WI38 (cell line): Measurements from ENCODE around the gene MAP3K21.

Experiments used
- H3K4me3 ChIP-seq: 2 replicates; pipeline ENCODE4 v1.5.1; 2011; ENCODE audit warnings: low read depth, mild to moderate bottlenecking, control low read depth, low read length
- CTCF ChIP-seq: IDR thresholded peaks from 2 replicates; pipeline ENCODE4 v1.5.1; 2012; ENCODE audit warnings: low read depth, mild to moderate bottlenecking, control low read depth, low read length

The MAP3K21 gene

DNA sequence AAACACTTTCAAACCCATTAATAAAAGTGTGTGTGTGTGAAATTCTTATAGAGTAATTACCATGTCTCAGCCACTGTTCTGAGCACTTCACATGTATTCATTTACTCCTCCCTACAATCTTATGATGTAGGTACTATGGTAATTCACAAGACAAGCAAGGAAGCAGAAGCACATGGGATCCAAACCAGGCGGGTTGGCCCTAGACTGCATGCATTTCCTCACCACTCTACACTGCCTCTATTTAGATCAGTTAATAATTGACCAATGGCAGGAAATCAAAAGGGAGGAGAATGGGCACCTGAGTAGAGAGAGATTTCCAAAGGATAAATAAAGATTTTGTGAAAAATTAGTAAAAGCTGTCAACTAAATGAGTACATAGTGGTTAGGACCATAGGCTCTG is 15.7 kb downstream of the MAP3K21 start:
- TF ChIP-seq CTCF: no peak
- H3K4me3 ChIP-seq: no peak overlapping the region

GRCh38 chr1:233347338-233347737 is 19.8 kb downstream of the MAP3K21 start:
- H3K4me3 ChIP-seq: no peak overlapping the region
- TF ChIP-seq CTCF: no peak

GRCh38 chr1:233349137-233349536 is 21.6 kb downstream of the MAP3K21 start:
- H3K4me3 ChIP-seq: no peak overlapping the region
- TF ChIP-seq CTCF: no peak

DNA sequence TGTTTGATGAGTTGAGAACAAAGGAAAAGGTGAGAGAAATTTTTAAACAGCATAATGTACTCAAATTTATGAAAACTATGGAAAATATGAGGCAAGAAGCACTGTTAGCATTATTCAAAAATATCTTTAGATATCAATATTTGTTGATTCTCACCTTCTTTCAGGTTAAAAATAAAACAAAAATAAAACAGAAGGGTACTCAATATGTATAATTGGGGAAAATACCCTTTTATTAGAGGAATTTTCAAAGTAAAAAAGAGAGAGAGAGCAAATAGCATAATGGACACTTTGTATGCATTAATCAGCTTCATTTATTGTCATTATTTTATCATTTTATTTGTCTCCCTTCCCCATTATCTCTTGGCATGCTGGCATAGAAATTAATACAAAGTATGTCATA is 27.5 kb downstream of the MAP3K21 start:
- no peak for TF ChIP-seq CTCF

GRCh38 chr1:233355841-233356704 is 28.5 kb downstream of the MAP3K21 start:
- no peak overlapping the region for H3K4me3 ChIP-seq
- no peak for TF ChIP-seq CTCF

More for the DNA sequence above, 27.5 kb downstream of the MAP3K21 start:
- no peak overlapping the region for H3K4me3 ChIP-seq

DNA sequence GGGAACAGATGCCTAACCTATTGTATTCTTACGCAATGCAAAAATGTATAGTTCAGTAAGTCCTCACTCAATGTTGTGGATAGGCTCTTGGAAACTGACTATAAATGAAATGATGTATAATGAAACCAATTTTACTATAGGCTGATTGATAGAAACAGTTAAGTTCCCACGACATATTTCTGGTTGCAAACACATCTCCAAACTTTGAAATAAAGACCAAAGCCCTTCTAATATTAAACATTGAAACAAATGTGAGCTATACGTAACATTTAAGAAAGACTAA is 29.1 kb downstream of the MAP3K21 start:
- TF ChIP-seq CTCF: no peak

GRCh38 chr1:233357595-233358397 is 30.3 kb downstream of the MAP3K21 start:
- TF ChIP-seq CTCF: no peak
- H3K4me3 ChIP-seq: no peak overlapping the region

More for the DNA sequence above, 29.1 kb downstream of the MAP3K21 start:
- H3K4me3 ChIP-seq: no peak overlapping the region
